ENCODE results near the gene THSD4. TPM values are rescaled to one million over a fixed set of nuclear protein-coding genes. Genes with fewer than 3 reads are reported as not detected.

THSD4 gene
- total RNA-seq, 2 experiments from 2014 or later = not detected

GRCh38 chr15:71813723-71814470, 698.6 kb downstream of the THSD4 start:
- no peak for TF ChIP-seq CTCF (IDR thresholded peaks at IDR 0.05)
- H3K27me3 Mint-ChIP-seq = no peaks in the 10 kb centered on the region
- H3K4me1 Mint-ChIP-seq (ENCODE audit: low read depth) = no peaks in the 10 kb centered on the region
- DNase-seq (no peak), ATAC-seq (no peak)
- no peak overlapping the region for H3K27ac Mint-ChIP-seq
- H3K36me3 Mint-ChIP-seq (ENCODE audit: low read depth) = no peaks in the 10 kb centered on the region
- peaks cover 6% of the 10 kb centered on the region for H3K9me3 Mint-ChIP-seq
- POLR2A ChIA-PET = no interaction called here
- intact Hi-C loops (cut with micrococcal nuclease) = no loop called here
- CTCF ChIA-PET = no interaction called here
- H3K4me3 Mint-ChIP-seq = no peak overlapping the region

- intact Hi-C loops (cut with micrococcal nuclease) = no loop called here
- Mint-ChIP-seq H3K4me1 (ENCODE audit: low read depth) (no peaks in the 10 kb centered on the region), H3K27me3 (no peaks in the 10 kb centered on the region), H3K36me3 (ENCODE audit: low read depth) (no peaks in the 10 kb centered on the region), H3K4me3 (no peak overlapping the region), H3K27ac (no peak overlapping the region), H3K9me3 (peaks cover 11% of the 10 kb centered on the region)
- ChIA-PET CTCF (interaction anchor here (1.5 kb wide), 1 partner anchor 14 kb away, joined by 3 read pairs; no protein-coding TSS in a partner anchor), POLR2A (no interaction called here)
- ATAC-seq = no peak
- TF ChIP-seq CTCF (IDR thresholded peaks at IDR 0.05) = no peak
- no peak for DNase-seq
Observed at GRCh38 chr15:71815301-71815700, 700.0 kb downstream of the THSD4 start.

- ChIA-PET POLR2A (no interaction called here), CTCF (no interaction called here)
- peaks cover 6% of the 10 kb centered on the region for H3K36me3 Mint-ChIP-seq (ENCODE audit: low read depth)
- no peak overlapping the region for H3K27ac Mint-ChIP-seq
- H3K9me3 Mint-ChIP-seq = peaks cover 25% of the 10 kb centered on the region
- no peaks in the 10 kb centered on the region for H3K27me3 Mint-ChIP-seq
- no peak overlapping the region for H3K4me3 Mint-ChIP-seq
- no peaks in the 10 kb centered on the region for H3K4me1 Mint-ChIP-seq (ENCODE audit: low read depth)
- intact Hi-C loops (cut with micrococcal nuclease) = no loop called here
- no peak for ATAC-seq
- no peak for TF ChIP-seq CTCF (IDR thresholded peaks at IDR 0.05)
- DNase-seq = no peak
Observed at GRCh38 chr15:71817351-71817750, 702.1 kb downstream of the THSD4 start.

GRCh38 chr15:71820127-71820526, 704.9 kb downstream of the THSD4 start:
- Mint-ChIP-seq H3K4me3 (no peak overlapping the region), H3K9me3 (peaks cover 39% of the 10 kb centered on the region)
- DNase-seq = no peak

More at GRCh38 chr15:71820127-71820526, 704.9 kb downstream of the THSD4 start:
- POLR2A ChIA-PET = interaction anchor here (0.6 kb wide), 1 partner anchor 323 kb away, joined by 3 read pairs; no protein-coding TSS in a partner anchor
- Mint-ChIP-seq H3K27me3 (no peaks in the 10 kb centered on the region), H3K36me3 (ENCODE audit: low read depth) (peaks cover 30% of the 10 kb centered on the region), H3K4me1 (ENCODE audit: low read depth) (no peaks in the 10 kb centered on the region), H3K27ac (no peak overlapping the region)
- no peak for ATAC-seq
- TF ChIP-seq CTCF (IDR thresholded peaks at IDR 0.05) = no peak
- CTCF ChIA-PET = interaction anchor here (1.9 kb wide), 1 partner anchor 77 kb away, joined by 4 read pairs; no protein-coding TSS in a partner anchor
- intact Hi-C loops (cut with micrococcal nuclease) = no loop called here

Measured in activated CD8-positive, alpha-beta T cell treated with anti-CD3 and anti-CD28 coated beads for 36 hours (primary cell).